Brain microvascular endothelial cell (primary cell): ENCODE data around the gene ATP9B.
A peak's percentile ranks its signal among the peaks of the same experiment; 100 is the strongest.

Source experiments
- DNase-seq: peaks from one replicate; pipeline ENCODE4 v3.0.0-alpha.2; 2020
- H3K27ac ChIP-seq: fragments of 250-450 bp; sonication (Bioruptor Pico); 2 replicates; pipeline ENCODE4 v1.5.1; 2020; ENCODE audit warnings: mild to moderate bottlenecking, moderate library complexity
- H3K27me3 ChIP-seq: fragments of 250-450 bp; sonication (Bioruptor Pico); replicated peaks from 2 replicates; pipeline ENCODE4 v1.5.1; 2020; ENCODE audit warnings: mild to moderate bottlenecking
- H3K36me3 ChIP-seq: fragments of 250-450 bp; sonication (Bioruptor Pico); replicated peaks from 2 replicates; pipeline ENCODE4 v1.5.1; 2020; ENCODE audit warnings: mild to moderate bottlenecking
- H3K4me3 ChIP-seq: 2 replicates; pipeline ENCODE4 v1.5.1; 2011; ENCODE audit warnings: low read depth, mild to moderate bottlenecking, control low read depth, low read length, moderate library complexity
- in situ Hi-C: cut with HindIII; loops from 2 replicates; pipeline ENCODE4 v1.10.0; 2017; ENCODE audit warnings: low sequenced_read_pairs, low pct_ligation_motif_present
- TF ChIP-seq, protein P1 (sequence below): IDR thresholded peaks from 2 replicates; pipeline ENCODE4 v1.5.1; 2011; ENCODE audit warnings: low read depth, mild to moderate bottlenecking, moderate library complexity, low read length, control low read depth, inconsistent platforms; ENCODE audit errors: missing control alignments

The ATP9B gene

GRCh38 chr18:79241755-79242154 lies 172.6 kb downstream of the ATP9B start:
- in situ Hi-C loops = no loop called here
- TF ChIP-seq, protein P1, sequence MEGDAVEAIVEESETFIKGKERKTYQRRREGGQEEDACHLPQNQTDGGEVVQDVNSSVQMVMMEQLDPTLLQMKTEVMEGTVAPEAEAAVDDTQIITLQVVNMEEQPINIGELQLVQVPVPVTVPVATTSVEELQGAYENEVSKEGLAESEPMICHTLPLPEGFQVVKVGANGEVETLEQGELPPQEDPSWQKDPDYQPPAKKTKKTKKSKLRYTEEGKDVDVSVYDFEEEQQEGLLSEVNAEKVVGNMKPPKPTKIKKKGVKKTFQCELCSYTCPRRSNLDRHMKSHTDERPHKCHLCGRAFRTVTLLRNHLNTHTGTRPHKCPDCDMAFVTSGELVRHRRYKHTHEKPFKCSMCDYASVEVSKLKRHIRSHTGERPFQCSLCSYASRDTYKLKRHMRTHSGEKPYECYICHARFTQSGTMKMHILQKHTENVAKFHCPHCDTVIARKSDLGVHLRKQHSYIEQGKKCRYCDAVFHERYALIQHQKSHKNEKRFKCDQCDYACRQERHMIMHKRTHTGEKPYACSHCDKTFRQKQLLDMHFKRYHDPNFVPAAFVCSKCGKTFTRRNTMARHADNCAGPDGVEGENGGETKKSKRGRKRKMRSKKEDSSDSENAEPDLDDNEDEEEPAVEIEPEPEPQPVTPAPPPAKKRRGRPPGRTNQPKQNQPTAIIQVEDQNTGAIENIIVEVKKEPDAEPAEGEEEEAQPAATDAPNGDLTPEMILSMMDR = no peak
- no peak for DNase-seq

GRCh38 chr18:79242246-79242645 lies 173.1 kb downstream of the ATP9B start:
- DNase-seq = no peak
- Histone ChIP-seq H3K36me3 (no peaks in the 10 kb centered on the region), H3K27ac (no peak overlapping the region), H3K4me3 (no peak overlapping the region), H3K27me3 (no peaks in the 10 kb centered on the region)
- in situ Hi-C loops = no loop called here
- TF ChIP-seq, protein P1 = no peak

More at GRCh38 chr18:79241755-79242154, 172.6 kb downstream of the ATP9B start:
- Histone ChIP-seq H3K4me3 (no peak overlapping the region), H3K36me3 (no peaks in the 10 kb centered on the region), H3K27me3 (no peaks in the 10 kb centered on the region), H3K27ac (no peak overlapping the region)

- no peaks in the 10 kb centered on the region for H3K36me3 ChIP-seq
- in situ Hi-C loops = no loop called here
- H3K27ac ChIP-seq = no peak overlapping the region
- no peak overlapping the region for H3K4me3 ChIP-seq
- TF ChIP-seq, protein P1 = no peak
- DNase-seq = no peak
- no peaks in the 10 kb centered on the region for H3K27me3 ChIP-seq
Observed at GRCh38 chr18:79245517-79246001, 176.4 kb downstream of the ATP9B start.

GRCh38 chr18:79246309-79247108 lies 177.3 kb downstream of the ATP9B start:
- peak overlapping the region; percentile 22 for H3K4me3 ChIP-seq
- no peak overlapping the region for H3K27ac ChIP-seq
- DNase-seq = peak; percentile 72
- H3K27me3 ChIP-seq = no peaks in the 10 kb centered on the region
- in situ Hi-C loops = no loop called here
- H3K36me3 ChIP-seq = no peaks in the 10 kb centered on the region
- TF ChIP-seq, protein P1 = peak; percentile 74

GRCh38 chr18:79248495-79249060 lies 179.4 kb downstream of the ATP9B start:
- DNase-seq = no peak
- in situ Hi-C loops = no loop called here
- H3K4me3 ChIP-seq = no peak overlapping the region

More at GRCh38 chr18:79248495-79249060, 179.4 kb downstream of the ATP9B start:
- no peaks in the 10 kb centered on the region for H3K36me3 ChIP-seq
- no peaks in the 10 kb centered on the region for H3K27me3 ChIP-seq
- H3K27ac ChIP-seq = no peak overlapping the region
- TF ChIP-seq, protein P1 = no peak
